NCI-H1436 treated with DMSO at 0.1 percent for 48 hours (cell line): ENCODE data around the gene PRDM11.
"Not testable (repeated sequence)": the region's sequence is repeated elsewhere in the genome, so short reads cannot be mapped to it uniquely, and the experiment has no call there.

ENCODE experiments used
- DNase-seq: peaks from one replicate; lab custom pipeline; 2025; lab: John Stamatoyannopoulos, UW

Gene PRDM11

DNA sequence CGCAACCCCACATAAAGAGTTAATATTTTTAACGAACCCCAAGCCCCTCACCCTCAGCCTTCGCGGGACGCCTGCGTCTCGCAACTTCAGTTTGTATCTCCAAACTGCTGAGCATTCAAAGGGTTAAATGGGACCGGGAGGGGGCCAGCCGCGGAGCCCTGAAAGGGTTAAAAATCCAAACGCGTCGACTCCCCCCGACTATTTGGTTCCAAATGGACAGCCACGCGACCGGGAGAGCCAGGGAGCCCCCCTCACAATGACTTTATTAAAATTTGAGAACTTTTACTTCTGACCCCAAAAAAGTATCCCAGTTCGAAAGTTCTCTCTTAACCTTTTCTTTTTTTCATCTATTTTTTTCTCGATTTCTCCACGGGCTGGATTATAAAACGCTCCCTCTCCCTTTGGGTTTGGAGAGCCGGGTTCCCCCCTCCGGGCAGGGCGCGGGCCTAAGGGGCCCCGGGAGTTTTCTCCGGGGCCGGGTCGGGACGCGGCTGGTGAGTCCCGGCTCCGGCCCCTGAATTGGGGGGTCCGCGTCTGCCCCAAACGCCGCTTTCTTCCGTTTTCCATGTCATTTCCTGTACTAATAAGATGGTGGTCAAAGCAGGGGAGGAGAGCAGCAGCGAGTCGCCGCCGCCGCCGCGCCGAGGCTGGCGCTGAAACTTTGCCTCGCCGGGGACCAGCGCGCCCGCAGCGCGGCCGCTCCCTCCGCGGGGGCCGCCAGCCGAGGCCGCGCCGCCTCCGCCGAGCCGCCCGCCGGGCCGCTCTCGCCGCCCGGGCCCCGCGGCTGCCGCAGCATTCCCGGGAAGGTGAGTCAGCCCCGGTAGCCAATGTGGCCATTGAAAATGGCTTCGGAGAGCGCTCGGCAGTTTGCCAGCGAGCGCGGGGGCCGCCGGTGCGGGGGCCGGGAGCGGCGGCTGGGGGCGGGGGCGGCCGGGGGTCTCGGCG lies at the start of gene PRDM11:
PRDM11 (plus strand) TSS at position 568 of the 945 bp plus-strand sequence. CDS start 35,128 bp downstream, outside the sequence.
- no peak for DNase-seq

DNA sequence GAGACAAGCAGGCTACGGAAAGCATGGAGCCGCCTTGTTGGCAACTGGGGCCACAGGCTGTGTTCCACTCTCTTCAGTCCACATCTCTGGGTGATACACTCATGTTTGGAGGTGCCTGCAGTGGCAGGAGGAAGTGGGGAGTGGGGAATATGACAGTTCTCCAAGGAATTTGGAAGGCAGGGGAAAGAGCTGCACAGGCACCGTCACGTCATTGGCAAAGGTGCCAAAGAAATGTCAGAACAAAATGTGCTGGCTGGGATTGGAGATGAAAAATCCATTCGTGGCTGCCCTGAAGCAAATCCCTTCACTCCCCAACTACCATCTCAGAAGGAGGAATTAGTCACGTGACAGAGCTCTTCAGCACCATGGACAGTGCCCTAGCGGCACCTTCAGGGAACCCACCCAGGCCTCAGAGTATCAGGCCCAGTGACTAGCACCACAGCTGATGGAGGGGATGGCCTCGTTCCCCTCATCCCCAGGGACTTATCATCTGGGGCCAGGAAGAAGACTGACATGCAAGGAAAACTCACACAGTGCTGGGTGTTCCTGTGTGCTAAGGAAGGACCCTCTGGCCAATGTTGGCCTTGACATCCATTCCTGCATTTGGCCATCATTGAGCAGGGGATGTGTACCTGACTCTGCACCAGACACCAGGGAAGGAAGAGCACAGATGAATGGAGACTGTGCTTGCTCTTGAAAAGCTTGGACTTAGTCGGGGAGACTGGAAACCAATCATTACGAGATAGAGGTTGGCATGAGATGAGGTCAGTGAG lies 48.5 kb upstream of the PRDM11 start:
- DNase-seq = no peak

DNA sequence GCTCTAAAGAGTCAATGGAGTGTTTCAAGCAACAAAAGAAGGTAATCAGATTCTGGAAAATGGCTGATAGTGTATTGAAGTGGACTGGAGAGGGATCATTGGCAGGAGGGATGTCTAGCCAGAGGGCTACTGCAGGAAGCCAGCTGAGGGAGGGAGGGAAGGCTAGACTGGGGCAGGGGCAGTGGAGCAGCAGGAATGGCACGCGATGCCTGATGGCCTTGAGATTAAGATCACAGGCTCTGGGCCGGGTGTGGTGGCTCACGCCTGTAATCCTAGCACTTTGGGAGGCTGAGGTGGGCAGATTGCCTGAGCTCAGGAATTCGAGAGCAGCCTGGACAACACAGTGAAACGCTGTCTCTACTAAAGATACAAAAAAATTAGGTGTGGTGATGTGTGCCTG lies 47.5 kb upstream of the PRDM11 start:
- DNase-seq = no peak

DNA sequence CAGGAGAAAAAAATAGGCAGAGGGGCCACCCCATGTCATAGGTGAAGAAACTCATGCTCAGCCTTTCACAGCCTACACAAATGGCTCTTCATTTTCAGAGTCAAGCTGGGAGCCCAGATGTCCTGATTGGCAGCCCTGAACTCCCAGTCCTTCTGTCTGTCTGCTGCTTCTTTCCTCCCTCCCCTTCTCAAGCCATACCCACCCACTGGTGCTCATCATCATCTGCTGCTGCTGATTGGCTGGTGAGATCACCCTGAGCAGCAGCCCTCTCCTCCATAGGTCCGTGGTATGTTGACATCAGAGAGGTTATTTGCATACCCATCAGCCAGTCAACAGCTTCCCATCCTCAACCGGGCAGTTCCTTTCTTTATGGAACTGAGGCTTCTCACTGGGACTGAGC lies 46.1 kb upstream of the PRDM11 start:
- no peak for DNase-seq

DNA sequence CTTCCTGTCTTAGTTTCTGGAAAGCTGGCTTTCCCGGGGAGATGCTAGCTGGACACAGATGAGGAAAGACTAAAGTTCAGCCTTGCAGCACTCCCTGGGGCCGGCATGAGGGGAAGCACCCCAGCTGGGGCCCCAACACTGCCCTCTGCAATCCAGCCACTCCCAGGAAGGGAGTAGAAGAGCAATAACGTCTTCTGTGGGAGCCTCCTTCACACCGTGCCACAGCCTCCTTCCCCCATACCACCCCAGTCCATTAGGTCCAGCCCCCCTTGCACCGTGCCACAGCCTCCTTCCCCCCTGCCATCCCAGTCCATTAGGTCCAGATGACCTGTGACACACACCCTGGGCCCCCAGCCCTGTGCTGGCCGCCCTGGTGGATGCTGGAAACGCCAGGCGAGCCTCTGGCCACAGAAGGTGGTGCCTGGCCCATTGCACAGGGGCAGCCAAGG lies 44.1 kb upstream of the PRDM11 start:
- no peak for DNase-seq

DNA sequence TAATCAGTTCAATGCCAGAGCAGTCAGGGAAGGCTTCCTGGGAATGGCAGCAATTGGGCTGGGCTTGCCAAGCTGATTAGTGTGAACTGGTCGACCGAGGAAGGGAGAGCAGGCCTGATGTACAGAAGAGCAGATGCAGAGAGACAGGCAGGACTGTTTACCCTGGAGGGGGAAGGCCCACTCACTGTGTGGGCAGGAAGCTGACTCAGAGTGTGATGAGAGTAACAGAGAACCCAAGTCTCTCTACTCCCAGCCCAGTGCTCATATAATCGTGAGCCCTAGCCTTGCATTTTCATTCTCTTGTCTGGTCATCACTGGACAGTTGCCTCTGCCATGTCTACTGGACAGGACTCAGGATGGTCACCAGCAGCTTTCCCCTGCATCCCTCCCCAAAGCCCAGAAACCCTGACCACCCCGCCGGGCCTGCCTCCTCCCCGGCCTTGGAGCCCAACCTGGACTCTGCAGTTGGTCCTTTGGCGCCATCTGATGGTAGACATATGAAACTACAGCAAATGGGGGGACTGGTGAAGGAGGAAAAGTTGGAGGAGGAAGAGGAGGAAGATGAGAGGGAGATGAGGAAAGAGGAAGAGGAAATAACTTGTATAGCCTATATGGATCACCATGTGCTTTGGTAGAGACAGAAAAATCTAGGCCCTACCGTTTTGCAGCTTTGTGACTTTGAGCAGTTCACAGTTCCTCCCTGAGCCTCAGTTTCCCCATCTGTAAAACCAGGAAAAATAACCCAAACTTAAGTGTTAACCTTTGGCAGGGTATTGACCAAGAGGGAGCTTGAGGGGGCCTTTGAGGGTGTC lies 43.4 kb upstream of the PRDM11 start:
- DNase-seq = no peak

DNA sequence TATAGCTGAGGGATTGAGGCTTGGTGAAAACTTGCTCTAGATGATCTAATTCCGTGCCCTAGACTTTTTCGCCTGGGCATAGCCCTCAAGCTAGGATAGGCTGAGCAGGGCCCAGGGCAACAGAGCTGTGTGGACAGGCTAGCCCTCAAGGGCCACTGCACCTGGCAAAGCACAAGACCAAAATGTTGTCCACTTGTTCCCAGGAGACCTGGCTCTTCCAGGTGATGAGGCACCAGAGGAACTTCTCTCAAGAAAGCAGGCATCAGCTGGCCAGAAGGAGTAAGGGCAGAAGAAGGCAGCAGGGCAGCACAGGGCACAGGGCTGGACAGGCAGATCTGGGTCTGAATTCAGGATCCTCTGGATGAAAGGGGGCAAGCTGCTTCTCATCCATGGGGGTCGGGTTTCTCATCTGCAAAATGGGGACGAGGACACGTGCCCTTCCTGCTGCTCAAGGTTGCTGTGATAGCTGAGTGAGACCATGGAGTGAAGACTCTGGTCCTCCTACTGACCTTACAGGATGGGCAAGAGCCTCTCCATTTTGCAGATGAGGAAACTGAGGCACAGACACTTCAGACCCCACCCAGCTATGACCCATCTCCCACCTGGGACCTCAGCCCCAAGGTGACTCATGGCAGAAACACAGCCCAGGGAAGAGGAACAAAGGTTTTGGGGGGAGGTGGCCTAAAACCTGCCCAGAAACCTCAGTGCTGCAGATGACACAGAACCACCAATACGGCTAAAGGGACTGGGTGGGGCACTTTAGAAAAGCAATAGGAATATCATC lies 42.2 kb upstream of the PRDM11 start:
- DNase-seq = no peak

DNA sequence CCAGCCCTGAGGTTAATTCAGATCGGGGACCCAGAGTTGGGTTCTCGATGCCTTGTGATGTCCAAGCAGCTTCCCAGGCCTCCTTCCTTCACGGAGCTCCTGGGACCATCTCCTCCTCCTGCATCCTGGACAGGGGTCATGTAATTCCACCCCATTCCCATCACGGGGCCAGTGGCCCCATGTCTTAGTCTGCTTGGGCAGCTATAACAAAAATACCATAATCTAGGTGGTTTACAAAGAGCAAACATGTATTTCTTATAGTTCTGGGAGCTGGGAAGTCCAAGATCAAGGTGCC lies 41.7 kb upstream of the PRDM11 start:
- DNase-seq = no peak

DNA sequence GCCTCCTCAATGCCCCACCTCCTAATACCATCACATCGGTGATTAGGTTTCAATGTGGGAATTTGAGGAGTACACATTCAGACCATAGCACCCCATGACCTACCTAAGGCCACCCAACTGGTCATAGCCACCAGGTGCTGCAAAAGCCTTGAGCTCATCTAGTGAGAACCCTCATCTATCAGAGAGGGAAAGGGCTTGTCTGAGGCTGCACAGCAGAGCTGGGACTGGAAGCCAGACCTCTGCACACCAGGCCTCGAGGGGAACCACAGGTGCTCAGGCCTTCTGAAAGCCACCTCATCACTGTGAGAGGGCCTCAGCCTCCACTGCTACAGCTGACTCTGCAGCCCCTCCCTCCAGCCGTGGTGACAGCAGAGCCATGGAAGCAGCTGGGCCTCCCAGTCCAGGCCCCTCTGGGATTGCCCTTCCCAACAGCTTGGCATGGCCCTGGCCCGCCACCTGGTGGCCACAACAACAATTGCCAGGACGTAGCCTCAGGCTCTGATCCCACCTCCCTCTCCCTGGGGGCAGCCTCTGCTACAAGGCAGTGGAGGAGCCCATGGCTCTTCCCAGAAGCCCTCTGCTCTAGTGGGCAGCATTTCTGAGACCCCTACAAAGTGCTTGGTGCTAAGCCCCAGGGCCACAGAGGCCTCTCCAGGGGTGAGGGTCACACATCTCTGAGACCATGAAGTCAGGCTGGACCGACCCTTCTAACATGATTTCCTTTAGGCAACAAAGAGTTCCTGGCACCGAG lies 41.0 kb upstream of the PRDM11 start:
- DNase-seq = peak; percentile 61

DNA sequence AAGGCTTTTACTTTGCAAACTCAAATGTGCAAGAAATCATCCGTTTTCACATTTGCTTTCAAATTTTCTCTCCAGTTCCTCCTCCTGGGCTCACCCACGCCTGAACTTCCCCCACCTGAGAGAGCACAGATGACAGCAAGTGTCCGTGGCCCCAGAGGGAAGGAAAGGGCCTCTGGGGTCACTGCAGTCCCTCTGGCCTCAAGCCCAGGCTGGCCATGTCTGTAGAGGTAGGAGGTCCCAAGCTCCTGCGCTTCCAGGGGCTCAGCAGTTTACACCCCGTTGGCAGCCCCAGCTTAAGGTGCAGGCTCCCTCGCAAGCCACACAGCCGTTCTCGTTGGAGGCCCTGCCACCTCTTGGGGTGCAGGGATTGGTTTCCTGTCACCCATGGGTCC lies 40.5 kb upstream of the PRDM11 start:
- no peak for DNase-seq

DNA sequence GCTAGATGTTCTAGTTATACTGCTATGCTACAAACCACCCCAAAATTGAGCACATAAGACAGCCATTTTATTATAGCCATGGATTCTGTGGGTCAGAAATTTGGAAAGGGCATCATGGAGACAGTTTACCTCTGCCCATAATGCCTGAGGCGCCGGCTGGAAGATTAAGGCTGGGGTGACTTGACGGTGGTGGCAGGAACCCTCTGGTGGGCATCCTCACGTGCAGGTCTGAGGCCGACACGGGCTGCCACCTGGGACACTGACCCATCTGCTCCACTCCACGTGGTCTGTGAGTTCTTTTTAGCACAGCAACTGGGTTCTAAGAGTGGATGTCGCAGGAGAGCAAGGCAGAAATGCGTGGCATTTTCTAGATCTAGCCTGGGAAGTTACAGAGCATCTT lies 40.0 kb upstream of the PRDM11 start:
- no peak for DNase-seq

DNA sequence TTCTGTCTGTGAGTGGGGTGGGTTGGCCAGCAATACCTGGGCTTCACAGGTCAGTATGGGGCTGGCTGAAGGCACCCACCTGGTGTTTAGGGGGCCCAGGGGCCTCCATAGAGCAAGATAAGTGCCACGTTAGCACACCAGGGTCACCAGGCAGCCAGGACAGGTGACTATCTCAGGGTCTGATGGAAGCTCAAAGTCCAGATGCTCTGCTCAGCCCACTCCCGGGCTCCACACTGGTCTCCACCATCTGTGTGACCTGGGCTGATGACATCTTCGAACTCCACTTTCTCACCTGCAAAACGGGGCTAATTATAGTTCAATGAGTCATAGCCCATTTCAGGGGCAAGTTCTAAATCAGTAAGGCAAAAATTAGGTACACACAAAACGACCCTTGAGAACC lies 39.4 kb upstream of the PRDM11 start:
- no peak for DNase-seq

DNA sequence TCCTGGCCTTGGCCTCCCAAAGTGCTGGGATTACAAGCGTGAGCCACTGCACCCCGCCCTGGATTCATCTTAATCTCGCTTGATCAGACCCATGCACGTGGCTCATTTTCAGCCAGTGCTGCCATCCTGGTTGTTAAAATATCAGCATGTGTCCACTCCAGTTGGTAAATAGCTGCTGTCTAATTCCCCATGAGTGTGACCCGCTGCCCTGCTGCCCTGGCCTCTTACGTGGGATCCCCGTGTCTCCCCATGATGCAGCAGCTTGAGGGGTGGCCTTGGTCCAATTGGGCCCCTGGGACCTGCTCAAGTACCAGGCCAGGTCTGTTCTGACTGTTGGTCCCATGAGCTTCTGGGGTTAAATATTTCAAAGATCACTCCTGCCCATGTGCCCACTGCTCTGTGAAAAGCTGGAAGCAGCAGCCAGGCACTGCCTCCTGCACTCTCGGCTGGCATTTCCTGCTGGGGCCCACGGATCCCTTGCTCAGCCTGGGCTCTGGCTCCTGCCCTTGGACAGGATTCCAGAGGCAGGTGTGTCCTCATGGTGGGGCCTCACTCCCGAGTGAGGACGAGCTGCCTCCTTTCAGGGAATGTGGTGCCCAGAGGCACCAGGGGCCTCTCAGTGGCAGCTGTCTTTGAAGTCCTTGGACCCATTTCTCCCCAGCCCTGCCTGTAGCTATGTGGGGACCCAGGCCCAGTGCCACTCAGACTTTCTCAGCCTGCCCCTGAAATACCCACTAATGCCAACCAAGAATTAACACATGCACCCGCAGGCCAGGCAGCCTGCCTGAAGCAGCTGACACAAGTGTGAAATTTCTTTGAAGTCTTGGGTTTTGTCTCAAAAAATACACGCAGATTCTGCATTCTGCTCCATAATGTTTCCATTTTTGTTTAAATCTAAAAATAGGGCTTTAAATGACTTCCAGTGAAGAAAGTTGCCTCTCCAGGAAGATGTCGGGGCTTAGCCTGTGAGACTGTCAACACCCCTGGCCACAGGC lies 38.1 kb upstream of the PRDM11 start:
- no peak for DNase-seq

DNA sequence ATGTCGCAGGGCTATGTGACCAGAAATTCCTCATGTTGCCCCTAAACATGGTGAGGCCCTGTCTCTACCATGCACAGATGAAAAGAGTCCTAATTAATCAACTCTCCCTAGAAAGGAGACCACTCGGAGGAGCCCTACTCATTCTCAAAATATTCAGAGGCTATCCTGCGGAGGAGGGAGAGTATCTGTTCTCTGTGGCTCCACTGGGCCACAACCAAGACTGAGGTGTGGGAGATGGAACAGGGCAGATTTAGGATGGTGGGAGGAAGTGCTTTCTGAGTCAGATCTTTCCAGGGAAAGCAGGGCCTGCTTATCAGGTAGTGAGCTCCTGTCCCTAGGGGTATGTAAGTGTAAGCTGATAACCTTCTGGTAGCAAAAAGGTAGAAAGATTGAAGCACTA lies 37.0 kb upstream of the PRDM11 start:
- no peak for DNase-seq

DNA sequence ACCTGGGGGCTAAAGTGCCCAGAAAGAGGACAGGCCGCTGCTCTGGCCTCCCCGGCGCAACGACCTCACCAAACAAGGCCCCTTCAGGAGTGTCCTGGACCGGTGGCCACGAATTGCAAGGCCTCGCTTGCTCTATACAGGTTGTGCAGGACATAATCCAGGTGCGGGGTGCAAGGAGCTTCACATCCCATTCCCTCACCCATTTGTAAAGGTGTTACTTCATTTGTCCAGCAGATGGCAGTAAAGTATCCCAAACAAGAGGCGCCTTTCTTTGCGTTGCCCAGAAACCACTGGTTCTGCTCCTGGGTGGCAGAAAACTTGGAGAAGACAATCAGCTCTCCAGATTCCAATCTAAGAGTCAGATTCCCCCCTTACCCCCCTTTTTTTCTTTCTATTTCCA lies 35.9 kb upstream of the PRDM11 start:
- DNase-seq = no peak

DNA sequence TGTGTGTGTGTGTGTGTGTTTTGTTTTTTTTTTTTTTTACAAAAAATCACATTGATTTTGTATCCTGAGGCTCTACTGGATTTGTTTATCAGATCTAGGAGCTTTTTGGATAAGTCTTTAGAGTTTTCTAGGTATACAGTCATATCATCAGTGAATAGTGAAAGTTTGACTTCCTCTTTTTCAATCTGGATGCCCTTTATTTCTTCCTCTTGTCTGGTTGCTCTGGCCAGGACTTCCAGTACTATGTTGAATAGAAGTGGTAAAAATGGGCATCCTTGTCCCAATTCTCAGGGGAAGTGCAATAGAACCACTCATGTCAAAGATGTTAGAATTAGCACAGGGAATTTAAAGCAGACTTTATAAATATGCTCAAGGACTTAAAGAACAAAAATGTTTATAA lies 32.6 kb upstream of the PRDM11 start:
- DNase-seq = no peak

DNA sequence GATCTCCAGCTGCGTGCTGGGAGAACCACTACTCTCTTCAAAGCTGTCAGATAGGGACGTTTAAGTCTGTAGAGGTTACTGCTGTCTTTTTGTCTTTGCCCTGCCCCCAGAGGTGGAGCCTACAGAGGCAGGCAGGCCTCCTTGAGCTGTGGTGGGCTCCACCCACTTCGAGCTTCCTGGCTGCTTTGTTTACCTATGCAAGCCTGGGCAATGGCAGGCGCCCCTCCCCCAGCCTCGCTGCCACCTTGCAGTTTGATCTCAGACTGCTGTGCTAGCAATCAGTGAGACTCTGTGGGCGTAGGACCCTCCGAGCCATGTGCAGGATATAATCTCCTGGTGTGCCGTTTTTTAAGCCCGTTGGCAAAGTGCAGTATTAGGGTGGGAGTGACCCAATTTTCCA lies 18.6 kb upstream of the PRDM11 start:
- not testable (repeated sequence) for DNase-seq

DNA sequence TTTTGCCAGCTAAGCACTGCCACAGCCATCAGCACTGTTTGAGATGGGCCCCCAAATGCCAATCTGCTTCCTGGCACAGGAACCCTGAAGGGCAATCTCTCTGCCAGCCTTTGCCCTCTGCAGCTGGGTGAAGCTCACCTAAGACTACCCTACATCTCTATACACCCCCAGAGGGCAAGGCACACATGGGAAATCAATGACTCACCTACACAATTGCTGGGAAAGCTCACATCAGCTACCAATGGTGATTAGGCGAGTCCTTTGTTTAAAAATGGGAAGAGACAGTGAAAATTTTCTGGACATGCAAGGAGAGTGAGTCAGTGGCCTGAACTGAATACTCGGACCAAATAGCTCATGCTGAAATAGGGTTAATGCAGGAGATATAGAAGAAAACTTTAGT lies 12.6 kb upstream of the PRDM11 start:
- no peak for DNase-seq

DNA sequence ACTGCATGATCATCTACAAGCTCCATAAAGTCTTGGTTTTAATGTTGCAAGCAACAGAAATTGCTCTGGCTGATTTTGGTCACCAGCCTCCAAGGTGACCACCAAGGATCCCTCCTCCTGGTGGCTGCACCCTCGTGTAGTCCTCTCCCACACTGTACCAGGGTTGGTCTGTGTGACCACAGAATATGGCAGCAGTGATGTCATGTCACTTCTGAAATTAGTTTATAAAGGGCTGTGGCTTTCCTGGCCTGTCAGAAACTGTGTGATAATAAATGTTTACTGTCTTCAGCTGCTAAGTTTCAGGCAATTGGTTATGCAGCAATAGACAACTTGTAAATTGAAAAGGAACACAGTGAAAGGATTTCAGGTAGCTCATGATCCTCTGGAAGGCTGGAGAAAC lies 5.3 kb upstream of the PRDM11 start:
- no peak for DNase-seq

DNA sequence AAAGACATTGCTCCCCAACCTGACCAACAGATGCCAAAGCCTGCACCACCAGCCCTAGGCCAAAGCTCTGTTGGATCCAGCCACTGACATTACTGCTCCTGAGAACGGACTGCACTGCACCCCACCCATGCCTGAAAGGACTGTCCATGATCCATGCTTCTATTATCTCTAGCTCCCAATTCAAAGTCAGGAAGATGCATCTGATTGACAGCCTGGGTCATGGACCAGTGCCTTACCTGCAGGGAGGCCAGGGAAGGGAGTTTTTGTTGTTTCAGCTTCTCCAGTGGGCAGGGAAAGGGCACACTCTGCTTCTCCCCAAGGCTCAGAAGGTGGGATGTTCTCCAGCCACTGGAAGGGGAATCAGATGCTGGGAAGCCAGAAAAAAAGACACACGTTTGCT lies 4.8 kb upstream of the PRDM11 start:
- DNase-seq = no peak
